ENCODE measurements around the gene GNG7.

Gene GNG7

GRCh38 chr19:2534423-2535013, 168.0 kb downstream of the GNG7 start:
- no peak overlapping the region for H2AK5ac ChIP-seq (ENCODE audit: low read length)
- H3K79me1 ChIP-seq (ENCODE audit: low read length): peaks cover 18% of the 10 kb centered on the region
- no peak for DNase-seq
- H3K18ac ChIP-seq (ENCODE audit: low read length): no peak overlapping the region
- no peak overlapping the region for H2BK5ac ChIP-seq (ENCODE audit: low read depth, low read length, poor library complexity)
- no peak overlapping the region for H4K12ac ChIP-seq (ENCODE audit: low read depth, low read length)
- H3K4me3 ChIP-seq (ENCODE audit: low read depth, low read length): no peak overlapping the region
- no peak overlapping the region for H3K4ac ChIP-seq (ENCODE audit: low read depth, low read length)
- H3K23ac ChIP-seq (ENCODE audit: low read length): no peak overlapping the region
- H3K27ac ChIP-seq (ENCODE audit: low read depth, low read length): no peak overlapping the region
- no peaks in the 10 kb centered on the region for H3K27me3 ChIP-seq (ENCODE audit: insufficient read depth, low read length)
- peaks cover 6 to 8% of the 10 kb centered on the region in 2 experiments for H3K4me1 ChIP-seq (ENCODE audit: control insufficient read depth in 1 of 2, insufficient read depth in 2 of 2, low read length in 2 of 2)
- H3K9me3 ChIP-seq (ENCODE audit: insufficient read depth, low read depth, low read length): peaks cover 5% of the 10 kb centered on the region
- H4K8ac ChIP-seq (ENCODE audit: low read depth, low read length): no peak overlapping the region
- no CpG with 5 or more reads among the region's 2 CpGs for WGBS (ENCODE audit: extremely low coverage, insufficient coverage, insufficient read length)
- H2AFZ ChIP-seq (ENCODE audit: insufficient read depth, low read length, poor library complexity): no peak overlapping the region
- no peaks in the 10 kb centered on the region for H3K36me3 ChIP-seq (ENCODE audit: control insufficient read depth in 1 of 2, insufficient read depth in 2 of 2, low read length in 2 of 2)
- no peak overlapping the region for H3K14ac ChIP-seq (ENCODE audit: low read length)
- peaks cover 4% of the 10 kb centered on the region for H3K79me2 ChIP-seq (ENCODE audit: control insufficient read depth, insufficient read depth, low read length, poor library complexity)
- H2BK120ac ChIP-seq (ENCODE audit: insufficient read depth, low read length, poor library complexity): no peak overlapping the region
- no peak overlapping the region for H3K4me2 ChIP-seq (ENCODE audit: low read length)
- H2BK12ac ChIP-seq (ENCODE audit: low read length): peak overlapping the region; percentile 93
- H4K91ac ChIP-seq (ENCODE audit: low read depth, low read length): peak overlapping the region; percentile 70
- no peak overlapping the region for H3K9ac ChIP-seq (ENCODE audit: low read length)

- Histone ChIP-seq H3K36me3 (ENCODE audit: control insufficient read depth in 1 of 2, insufficient read depth in 2 of 2, low read length in 2 of 2) (no peaks in the 10 kb centered on the region), H3K79me2 (ENCODE audit: control insufficient read depth, insufficient read depth, low read length, poor library complexity) (peaks cover 2% of the 10 kb centered on the region), H2BK12ac (ENCODE audit: low read length) (peak overlapping the region; percentile 93), H4K8ac (ENCODE audit: low read depth, low read length) (peak overlapping the region; percentile 22), H3K23ac (ENCODE audit: low read length) (no peak overlapping the region), H2AFZ (ENCODE audit: insufficient read depth, low read length, poor library complexity) (peak overlapping the region; percentile 54), H3K4me2 (ENCODE audit: low read length) (no peak overlapping the region), H3K4me3 (ENCODE audit: low read depth, low read length) (no peak overlapping the region), H3K4ac (ENCODE audit: low read depth, low read length) (no peak overlapping the region), H3K79me1 (ENCODE audit: low read length) (peaks cover 19% of the 10 kb centered on the region), H3K4me1 (ENCODE audit: control insufficient read depth in 1 of 2, insufficient read depth in 2 of 2, low read length in 2 of 2) (peaks cover 5 to 10% of the 10 kb centered on the region in 2 experiments), H4K91ac (ENCODE audit: low read depth, low read length) (peak overlapping the region; percentile 70), H3K14ac (ENCODE audit: low read length) (no peak overlapping the region), H3K9ac (ENCODE audit: low read length) (no peak overlapping the region), H2BK120ac (ENCODE audit: insufficient read depth, low read length, poor library complexity) (peak overlapping the region; percentile 94), H2BK5ac (ENCODE audit: low read depth, low read length, poor library complexity) (peak overlapping the region; percentile 73), H4K12ac (ENCODE audit: low read depth, low read length) (no peak overlapping the region), H3K27ac (ENCODE audit: low read depth, low read length) (no peak overlapping the region), H3K9me3 (ENCODE audit: insufficient read depth, low read depth, low read length) (peaks cover 5% of the 10 kb centered on the region), H2AK5ac (ENCODE audit: low read length) (peak overlapping the region; percentile 96), H3K27me3 (ENCODE audit: insufficient read depth, low read length) (no peaks in the 10 kb centered on the region), H3K18ac (ENCODE audit: low read length) (peak overlapping the region; percentile 84)
- DNase-seq: no peak
- WGBS (ENCODE audit: extremely low coverage, insufficient coverage, insufficient read length): no CpG with 5 or more reads among the region's 6 CpGs
Measured at GRCh38 chr19:2533686-2534422, 168.6 kb downstream of the GNG7 start.

GRCh38 chr19:2533072-2533425, 169.4 kb downstream of the GNG7 start:
- Histone ChIP-seq H4K91ac (ENCODE audit: low read depth, low read length) (no peak overlapping the region), H2AK5ac (ENCODE audit: low read length) (no peak overlapping the region), H3K4ac (ENCODE audit: low read depth, low read length) (no peak overlapping the region), H3K36me3 (ENCODE audit: control insufficient read depth in 1 of 2, insufficient read depth in 2 of 2, low read length in 2 of 2) (no peaks in the 10 kb centered on the region), H3K4me2 (ENCODE audit: low read length) (no peak overlapping the region), H4K8ac (ENCODE audit: low read depth, low read length) (no peak overlapping the region), H2BK12ac (ENCODE audit: low read length) (no peak overlapping the region), H3K23ac (ENCODE audit: low read length) (no peak overlapping the region), H3K4me1 (ENCODE audit: control insufficient read depth in 1 of 2, insufficient read depth in 2 of 2, low read length in 2 of 2) (peaks cover 8 to 15% of the 10 kb centered on the region in 2 experiments), H3K4me3 (ENCODE audit: low read depth, low read length) (no peak overlapping the region), H3K27me3 (ENCODE audit: insufficient read depth, low read length) (no peaks in the 10 kb centered on the region), H4K12ac (ENCODE audit: low read depth, low read length) (no peak overlapping the region), H3K18ac (ENCODE audit: low read length) (no peak overlapping the region), H2BK5ac (ENCODE audit: low read depth, low read length, poor library complexity) (no peak overlapping the region), H3K9me3 (ENCODE audit: insufficient read depth, low read depth, low read length) (peaks cover 5% of the 10 kb centered on the region), H3K79me2 (ENCODE audit: control insufficient read depth, insufficient read depth, low read length, poor library complexity) (peaks cover 2% of the 10 kb centered on the region), H2AFZ (ENCODE audit: insufficient read depth, low read length, poor library complexity) (no peak overlapping the region), H3K9ac (ENCODE audit: low read length) (no peak overlapping the region), H3K27ac (ENCODE audit: low read depth, low read length) (no peak overlapping the region), H2BK120ac (ENCODE audit: insufficient read depth, low read length, poor library complexity) (no peak overlapping the region), H3K79me1 (ENCODE audit: low read length) (peaks cover 23% of the 10 kb centered on the region), H3K14ac (ENCODE audit: low read length) (no peak overlapping the region)
- no peak for DNase-seq
- no CpG with 5 or more reads among the region's 2 CpGs for WGBS (ENCODE audit: extremely low coverage, insufficient coverage, insufficient read length)

GRCh38 chr19:2532252-2533071, 170.0 kb downstream of the GNG7 start:
- H3K9me3 ChIP-seq (ENCODE audit: insufficient read depth, low read depth, low read length): peaks cover 5% of the 10 kb centered on the region

More at GRCh38 chr19:2532252-2533071, 170.0 kb downstream of the GNG7 start:
- H3K23ac ChIP-seq (ENCODE audit: low read length): no peak overlapping the region
- no peak overlapping the region for H4K91ac ChIP-seq (ENCODE audit: low read depth, low read length)
- H3K18ac ChIP-seq (ENCODE audit: low read length): no peak overlapping the region
- H3K4ac ChIP-seq (ENCODE audit: low read depth, low read length): no peak overlapping the region
- no peaks in the 10 kb centered on the region for H3K36me3 ChIP-seq (ENCODE audit: control insufficient read depth in 1 of 2, insufficient read depth in 2 of 2, low read length in 2 of 2)
- no peak overlapping the region for H3K4me2 ChIP-seq (ENCODE audit: low read length)
- DNase-seq: peak in 1 of 2 donors; percentile 94
- H3K9ac ChIP-seq (ENCODE audit: low read length): no peak overlapping the region
- peaks cover 10 to 17% of the 10 kb centered on the region in 2 experiments for H3K4me1 ChIP-seq (ENCODE audit: control insufficient read depth in 1 of 2, insufficient read depth in 2 of 2, low read length in 2 of 2)
- 100% methylated on average over 1 of the region's 7 CpGs for WGBS (ENCODE audit: extremely low coverage, insufficient coverage, insufficient read length)
- H4K8ac ChIP-seq (ENCODE audit: low read depth, low read length): no peak overlapping the region
- H2AFZ ChIP-seq (ENCODE audit: insufficient read depth, low read length, poor library complexity): no peak overlapping the region
- H3K27ac ChIP-seq (ENCODE audit: low read depth, low read length): no peak overlapping the region
- H2BK5ac ChIP-seq (ENCODE audit: low read depth, low read length, poor library complexity): no peak overlapping the region
- no peak overlapping the region for H3K14ac ChIP-seq (ENCODE audit: low read length)
- no peak overlapping the region for H4K12ac ChIP-seq (ENCODE audit: low read depth, low read length)
- H2BK120ac ChIP-seq (ENCODE audit: insufficient read depth, low read length, poor library complexity): no peak overlapping the region
- no peak overlapping the region for H3K4me3 ChIP-seq (ENCODE audit: low read depth, low read length)
- H3K27me3 ChIP-seq (ENCODE audit: insufficient read depth, low read length): no peaks in the 10 kb centered on the region
- no peak overlapping the region for H2AK5ac ChIP-seq (ENCODE audit: low read length)
- H3K79me2 ChIP-seq (ENCODE audit: control insufficient read depth, insufficient read depth, low read length, poor library complexity): peaks cover 2% of the 10 kb centered on the region
- no peak overlapping the region for H2BK12ac ChIP-seq (ENCODE audit: low read length)
- peaks cover 28% of the 10 kb centered on the region for H3K79me1 ChIP-seq (ENCODE audit: low read length)
